ENCODE data around the gene NCKIPSD.

NCKIPSD gene

GRCh38 chr3:48678566-48679380, 6.9 kb downstream of the NCKIPSD start:
- DNase-seq (ENCODE audit: low read depth): no peak

- DNase-seq (ENCODE audit: low read depth): no peak
These were observed 7.7 kb downstream of the NCKIPSD start for GRCh38 chr3:48678056-48678455.

GRCh38 chr3:48674505-48674904, 11.2 kb downstream of the NCKIPSD start:
- DNase-seq (ENCODE audit: low read depth): no peak

GRCh38 chr3:48672522-48672921, 13.2 kb downstream of the NCKIPSD start:
- no peak for DNase-seq (ENCODE audit: low read depth)

- DNase-seq (ENCODE audit: low read depth): no peak
These were observed 20.8 kb downstream of the NCKIPSD start for GRCh38 chr3:48664929-48665328.

- DNase-seq (ENCODE audit: low read depth): no peak
These were observed 21.4 kb downstream of the NCKIPSD start for GRCh38 chr3:48664313-48664644.

- peak; percentile 78 for DNase-seq (ENCODE audit: low read depth)
These were observed 22.0 kb downstream of the NCKIPSD start for GRCh38 chr3:48663489-48664312.

GRCh38 chr3:48662753-48663488, 22.8 kb downstream of the NCKIPSD start, which contains the start of gene CELSR3:
Gene CELSR3, minus strand, starts transcription at chr3:48662886. Its CDS starts 252 bp downstream, at chr3:48662634.
- no peak for DNase-seq (ENCODE audit: low read depth)

- no peak for DNase-seq (ENCODE audit: low read depth)
These were observed 23.5 kb downstream of the NCKIPSD start for GRCh38 chr3:48662145-48662752.

- DNase-seq (ENCODE audit: low read depth): peak; percentile 47
These were observed 24.1 kb downstream of the NCKIPSD start for GRCh38 chr3:48661501-48662144.

- DNase-seq (ENCODE audit: low read depth): no peak
These were observed 24.8 kb downstream of the NCKIPSD start for GRCh38 chr3:48660800-48661400.

- DNase-seq (ENCODE audit: low read depth): no peak
These were observed 28.9 kb downstream of the NCKIPSD start for GRCh38 chr3:48656841-48657281.

- peak; percentile 63 for DNase-seq (ENCODE audit: low read depth)
These were observed 29.5 kb downstream of the NCKIPSD start for GRCh38 chr3:48656061-48656840.

GRCh38 chr3:48655606-48656005, 30.1 kb downstream of the NCKIPSD start:
- DNase-seq (ENCODE audit: low read depth): no peak

- DNase-seq (ENCODE audit: low read depth): no peak
These were observed 30.7 kb downstream of the NCKIPSD start for GRCh38 chr3:48655063-48655462.

- DNase-seq (ENCODE audit: low read depth): no peak
These were observed 32.6 kb downstream of the NCKIPSD start for GRCh38 chr3:48652923-48653715.

- DNase-seq (ENCODE audit: low read depth): no peak
These were observed 33.9 kb downstream of the NCKIPSD start for GRCh38 chr3:48651771-48652170.

GRCh38 chr3:48650723-48651122, 35.0 kb downstream of the NCKIPSD start:
- DNase-seq (ENCODE audit: low read depth): no peak

GRCh38 chr3:48648188-48648850, 37.4 kb downstream of the NCKIPSD start:
- no peak for DNase-seq (ENCODE audit: low read depth)

All from stimulated activated CD8-positive, alpha-beta memory T cell treated with anti-CD3 and anti-CD28 coated beads, Interleukin-7, amount 100 ng/mL, for 24 hours (primary cell).